Cardiac fibroblast (primary cell): ENCODE data around the gene KANK3.

Experiments
- DNase-seq, 2 donors: peaks; one replicate each; pipeline versions ENCODE4 v3.0.0 to v3.0.0-alpha.2; 2010; ENCODE audit warnings: low read depth in 2 of 2
- H3K4me3 ChIP-seq, 2 donors: replicated peaks in 1 of 2; 1 replicate in 1 of 2; 2 replicates in 1 of 2; pipeline ENCODE4 v1.5.1; 2011; ENCODE audit warnings: low read depth in 2 of 2, low read length in 2 of 2, mild to moderate bottlenecking in 2 of 2, moderate library complexity in 1 of 2
- TF ChIP-seq, protein P1 (sequence below): IDR thresholded peaks from one replicate; pipeline ENCODE4 v1.5.1; 2011; ENCODE audit warnings: low read depth, mild to moderate bottlenecking, low read length, inconsistent platforms

The KANK3 gene

DNA sequence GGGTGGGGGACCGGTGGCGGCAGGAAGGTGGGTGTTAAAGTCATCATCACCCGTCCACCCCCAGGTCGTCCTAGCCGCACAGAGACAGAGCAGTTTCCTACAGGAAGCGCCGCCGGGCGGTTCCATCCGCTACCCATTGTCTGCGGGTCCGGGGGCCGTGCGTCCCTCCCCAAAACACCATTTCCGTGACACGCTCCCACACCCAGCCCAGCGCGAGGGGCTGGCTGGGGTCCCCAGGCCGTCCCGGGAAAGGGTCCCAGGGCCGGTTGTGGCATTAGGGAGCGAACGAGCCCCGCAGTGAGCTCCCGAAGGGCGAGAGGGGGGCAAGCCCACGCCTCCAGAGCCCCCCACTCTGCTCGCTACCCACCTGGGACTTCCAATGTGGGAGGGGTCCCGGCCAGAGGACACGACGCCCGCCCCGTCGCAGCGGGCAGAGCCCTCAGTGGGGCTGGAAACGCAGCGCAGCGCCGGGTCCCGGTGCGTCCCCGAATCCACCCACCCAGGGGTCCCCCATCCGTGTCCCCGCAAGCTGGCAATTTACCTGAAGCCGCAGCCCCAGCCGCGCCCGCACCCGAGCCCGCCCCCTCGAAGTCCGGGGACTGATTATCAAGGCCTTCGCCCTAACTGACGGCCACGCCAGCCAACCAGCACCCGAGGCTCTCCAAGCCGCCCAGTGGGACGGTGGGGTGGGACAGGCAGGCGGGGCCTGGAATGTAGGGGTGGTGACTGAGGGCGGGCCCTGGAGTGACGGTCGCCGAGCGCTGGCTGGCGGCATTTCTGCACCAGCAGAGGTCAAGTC is at the start of gene KANK3:
Gene KANK3 (minus strand): TSS at position 579 of the 799 bp plus-strand sequence. CDS start 5,434 bp downstream, outside the sequence.
- peak within 1 kb of the TSS; percentile 43 to 55 for H3K4me3 ChIP-seq
- peak; percentile 97 for DNase-seq
- TF ChIP-seq, protein P1, sequence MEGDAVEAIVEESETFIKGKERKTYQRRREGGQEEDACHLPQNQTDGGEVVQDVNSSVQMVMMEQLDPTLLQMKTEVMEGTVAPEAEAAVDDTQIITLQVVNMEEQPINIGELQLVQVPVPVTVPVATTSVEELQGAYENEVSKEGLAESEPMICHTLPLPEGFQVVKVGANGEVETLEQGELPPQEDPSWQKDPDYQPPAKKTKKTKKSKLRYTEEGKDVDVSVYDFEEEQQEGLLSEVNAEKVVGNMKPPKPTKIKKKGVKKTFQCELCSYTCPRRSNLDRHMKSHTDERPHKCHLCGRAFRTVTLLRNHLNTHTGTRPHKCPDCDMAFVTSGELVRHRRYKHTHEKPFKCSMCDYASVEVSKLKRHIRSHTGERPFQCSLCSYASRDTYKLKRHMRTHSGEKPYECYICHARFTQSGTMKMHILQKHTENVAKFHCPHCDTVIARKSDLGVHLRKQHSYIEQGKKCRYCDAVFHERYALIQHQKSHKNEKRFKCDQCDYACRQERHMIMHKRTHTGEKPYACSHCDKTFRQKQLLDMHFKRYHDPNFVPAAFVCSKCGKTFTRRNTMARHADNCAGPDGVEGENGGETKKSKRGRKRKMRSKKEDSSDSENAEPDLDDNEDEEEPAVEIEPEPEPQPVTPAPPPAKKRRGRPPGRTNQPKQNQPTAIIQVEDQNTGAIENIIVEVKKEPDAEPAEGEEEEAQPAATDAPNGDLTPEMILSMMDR, result no peak

DNA sequence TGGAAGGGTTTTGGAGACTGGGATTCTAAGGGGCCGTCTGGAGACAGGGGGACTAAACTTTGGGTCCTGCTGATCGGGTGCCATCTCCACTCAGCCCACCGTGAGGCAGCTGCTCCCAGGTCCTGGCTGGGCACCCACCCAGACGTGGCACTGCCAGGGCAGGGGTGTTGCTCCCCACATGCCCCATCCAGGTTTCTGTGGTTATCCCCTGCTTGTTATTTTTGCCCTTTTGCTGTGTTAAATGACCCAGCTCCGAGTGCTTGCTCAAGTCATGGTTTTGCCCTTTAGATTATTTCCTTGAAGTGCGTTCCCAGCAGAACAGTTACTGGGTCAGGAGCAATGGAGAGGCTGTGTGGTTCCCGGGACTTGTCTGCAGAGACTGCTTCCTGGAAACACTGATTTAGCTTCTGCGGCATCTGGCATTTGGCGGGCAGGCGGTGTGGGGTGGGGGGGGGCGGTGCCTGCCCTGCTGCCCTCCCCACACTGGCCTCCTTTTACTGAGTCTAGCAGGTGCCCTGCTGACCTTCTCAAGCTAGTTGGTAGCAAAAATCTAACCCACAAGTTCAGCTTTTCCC is 49.0 kb upstream of the KANK3 start:
- TF ChIP-seq, protein P1, result no peak
- no peak overlapping the region for H3K4me3 ChIP-seq
- DNase-seq, result peak in 1 of 2 donors; percentile 39

DNA sequence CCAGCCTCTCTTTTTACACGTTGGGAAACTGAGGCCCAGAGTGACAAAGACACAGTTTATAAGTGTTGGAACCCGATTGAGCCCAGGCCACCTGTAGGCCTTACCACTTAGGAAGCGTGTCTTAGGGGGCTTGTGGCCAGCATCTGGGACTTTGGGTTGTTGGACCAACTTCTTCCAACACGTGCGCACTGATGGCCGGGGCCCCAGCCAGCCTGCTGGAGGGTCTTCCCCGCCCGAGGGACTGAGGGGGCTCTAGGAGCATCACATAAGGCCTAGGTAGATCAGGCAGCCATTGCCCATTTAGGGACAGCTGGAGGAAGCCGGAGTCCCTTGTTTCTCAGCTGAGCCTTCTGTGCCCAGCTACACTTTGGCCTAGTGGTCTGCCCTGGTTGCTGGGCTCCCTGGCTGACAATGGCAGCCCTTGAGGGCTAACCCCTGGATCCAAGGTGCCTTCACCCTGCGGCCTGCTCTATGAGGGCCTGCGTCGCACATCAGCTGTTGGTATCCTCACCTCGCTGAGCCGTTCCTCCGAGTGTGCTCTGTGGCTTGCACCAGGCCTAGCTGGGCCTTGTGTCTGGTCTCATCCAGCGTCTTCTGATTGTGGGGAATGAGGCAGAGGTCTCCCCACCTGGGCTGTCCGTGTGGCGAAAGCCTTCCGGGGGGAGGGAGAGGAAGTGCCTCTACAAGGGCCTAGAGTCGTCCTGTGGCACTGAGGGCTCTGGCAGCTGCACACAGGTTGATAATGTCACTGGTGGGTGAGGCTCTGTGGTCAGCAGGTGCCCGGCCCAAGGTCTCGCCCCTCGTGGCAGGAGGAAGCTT is 48.3 kb upstream of the KANK3 start:
- TF ChIP-seq, protein P1, result no peak
- peak overlapping the region in 1 of 2 donors; percentile 15 for H3K4me3 ChIP-seq
- DNase-seq, result no peak

DNA sequence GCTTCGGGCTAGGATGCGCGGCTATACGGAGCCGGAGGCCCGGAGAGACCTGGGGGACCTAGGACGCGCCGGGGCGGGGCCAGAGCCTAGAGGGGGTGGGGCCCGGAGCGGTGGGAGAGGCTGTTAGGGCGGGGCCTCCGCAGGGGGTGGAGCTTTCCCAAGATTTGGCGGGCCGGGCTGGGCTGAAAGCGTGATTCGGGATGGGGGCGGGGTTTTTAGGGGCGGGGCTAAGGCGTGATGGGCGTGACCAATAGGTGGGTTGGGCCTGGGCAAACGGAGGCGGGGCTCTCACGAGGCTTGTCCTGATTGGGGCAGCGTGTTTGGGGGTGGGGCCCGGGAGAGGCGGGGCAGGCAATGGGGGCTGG is 47.5 kb upstream of the KANK3 start:
- H3K4me3 ChIP-seq, result peak overlapping the region; percentile 59 to 73
- TF ChIP-seq, protein P1, result no peak
- peak; percentile 96 for DNase-seq

DNA sequence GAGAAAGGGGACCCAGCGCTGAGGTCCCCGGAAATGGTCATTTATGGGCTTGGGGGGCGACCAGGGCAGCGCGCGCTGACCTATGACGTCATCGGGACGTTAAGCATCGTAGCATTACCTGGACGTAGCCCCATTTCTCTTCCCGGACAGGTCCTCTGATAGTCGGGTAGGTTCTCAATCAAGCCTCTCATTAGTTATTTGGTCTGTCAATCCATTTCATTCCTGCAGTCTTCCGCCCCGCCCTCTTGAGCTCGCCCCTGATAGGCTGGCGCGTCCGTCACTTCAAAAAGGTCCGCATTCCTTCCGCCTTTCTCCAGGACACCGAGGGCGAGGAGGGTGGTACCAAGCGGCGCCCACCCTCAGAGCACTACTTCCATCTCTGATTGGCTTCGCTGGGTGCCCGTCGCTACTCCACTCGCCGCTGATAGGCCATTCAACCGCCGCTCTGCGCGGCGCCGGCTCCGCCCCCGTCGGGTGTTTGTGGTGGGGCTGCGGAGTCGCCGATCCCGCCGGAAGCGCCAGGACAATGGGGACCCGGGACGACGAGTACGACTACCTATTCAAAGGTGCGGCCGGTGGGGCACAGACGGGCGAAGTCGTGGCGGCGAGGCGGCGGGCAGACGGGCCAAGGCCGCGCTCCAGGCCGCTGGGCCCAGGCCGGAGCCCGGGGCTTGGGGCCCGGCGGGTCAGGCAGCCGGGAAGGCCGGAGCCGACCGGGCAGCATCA is 47.0 kb upstream of the KANK3 start, which contains the start of gene RAB11B:
Gene RAB11B (plus strand): TSS at position 470 of the 726 bp plus-strand sequence. CDS start 57 bp downstream, at position 527.
- DNase-seq, result peak; percentile 100
- peak within 1 kb of the TSS; percentile 63 to 73 for H3K4me3 ChIP-seq
- TF ChIP-seq, protein P1, result no peak

DNA sequence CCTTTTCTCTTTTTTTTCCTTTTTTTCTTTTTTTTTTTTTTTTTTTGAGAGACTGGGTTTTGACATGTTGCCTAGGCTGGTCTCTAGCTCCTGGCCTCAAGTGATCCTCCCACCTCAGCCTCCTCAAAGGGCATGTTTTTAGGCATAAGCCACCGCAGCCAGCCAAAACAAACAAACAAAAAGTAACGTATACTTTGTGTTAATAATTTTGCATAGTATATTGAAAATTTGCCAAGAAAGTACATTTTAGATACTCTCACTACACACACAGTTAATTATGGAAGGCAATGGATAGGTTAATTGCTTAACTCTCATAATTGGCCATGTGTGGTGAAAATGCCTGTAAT is 45.5 kb upstream of the KANK3 start:
- H3K4me3 ChIP-seq, result no peak overlapping the region
- DNase-seq, result no peak
- TF ChIP-seq, protein P1, result no peak
